ENCODE results near the gene YJU2.

- TF ChIP-seq, protein P1, sequence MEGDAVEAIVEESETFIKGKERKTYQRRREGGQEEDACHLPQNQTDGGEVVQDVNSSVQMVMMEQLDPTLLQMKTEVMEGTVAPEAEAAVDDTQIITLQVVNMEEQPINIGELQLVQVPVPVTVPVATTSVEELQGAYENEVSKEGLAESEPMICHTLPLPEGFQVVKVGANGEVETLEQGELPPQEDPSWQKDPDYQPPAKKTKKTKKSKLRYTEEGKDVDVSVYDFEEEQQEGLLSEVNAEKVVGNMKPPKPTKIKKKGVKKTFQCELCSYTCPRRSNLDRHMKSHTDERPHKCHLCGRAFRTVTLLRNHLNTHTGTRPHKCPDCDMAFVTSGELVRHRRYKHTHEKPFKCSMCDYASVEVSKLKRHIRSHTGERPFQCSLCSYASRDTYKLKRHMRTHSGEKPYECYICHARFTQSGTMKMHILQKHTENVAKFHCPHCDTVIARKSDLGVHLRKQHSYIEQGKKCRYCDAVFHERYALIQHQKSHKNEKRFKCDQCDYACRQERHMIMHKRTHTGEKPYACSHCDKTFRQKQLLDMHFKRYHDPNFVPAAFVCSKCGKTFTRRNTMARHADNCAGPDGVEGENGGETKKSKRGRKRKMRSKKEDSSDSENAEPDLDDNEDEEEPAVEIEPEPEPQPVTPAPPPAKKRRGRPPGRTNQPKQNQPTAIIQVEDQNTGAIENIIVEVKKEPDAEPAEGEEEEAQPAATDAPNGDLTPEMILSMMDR (conservative IDR thresholded peaks at IDR 0.05): no peak
- TF ChIP-seq ZFX (IDR thresholded peaks at IDR 0.05): no peak
These were observed 48.3 kb upstream of the YJU2 start for GRCh38 chr19:4198467-4199126.
